HG03095 (cell line): ENCODE measurements around the gene UQCRC1.

Experiments used
- ATAC-seq: cut with Tn5 transposase; IDR thresholded peaks from one replicate; pipeline ENCODE4 v1.9.1; 2021; ENCODE audit warnings: moderate library complexity; ENCODE audit not compliant: unreplicated experiment

The UQCRC1 gene

DNA sequence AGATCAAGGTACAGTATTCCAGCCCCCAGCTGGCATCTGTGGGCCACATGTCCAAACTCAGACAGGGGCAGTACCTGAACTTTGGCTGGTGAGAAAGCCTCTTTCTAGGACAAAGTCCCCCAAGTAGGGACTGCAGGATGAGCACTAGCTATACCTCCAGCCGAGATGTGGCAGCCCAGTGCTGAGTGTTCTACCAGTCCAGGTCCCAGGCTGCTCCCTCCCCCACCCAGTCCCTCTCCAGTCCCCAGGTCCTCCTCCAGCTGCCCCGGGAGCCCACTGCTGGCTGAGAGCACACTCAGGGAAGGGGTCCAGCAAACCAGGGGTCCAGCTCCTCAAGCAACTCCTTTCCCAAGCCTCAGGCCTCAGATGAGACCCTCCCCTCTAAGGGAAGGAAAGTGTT is 24.3 kb upstream of the UQCRC1 start:
- no peak for ATAC-seq

DNA sequence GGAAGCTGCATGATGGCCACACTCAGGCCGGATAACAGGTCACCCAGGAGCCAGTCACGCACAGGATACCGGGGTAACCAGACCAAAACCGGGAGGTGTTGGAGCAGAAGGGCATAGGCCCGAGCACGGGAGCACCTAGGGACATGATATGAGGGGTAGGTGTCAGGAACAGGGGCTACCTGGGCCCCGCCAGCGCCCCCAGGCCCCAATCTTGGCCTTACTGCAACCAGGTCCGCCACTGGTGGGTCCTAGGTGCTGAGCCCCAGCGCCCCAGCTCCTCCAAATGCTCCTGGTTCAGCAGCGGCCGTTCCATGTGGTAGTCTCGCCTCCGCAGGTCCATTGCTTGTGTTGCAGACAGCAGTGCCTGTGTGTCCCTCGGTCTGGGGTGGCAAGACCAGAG is 23.8 kb upstream of the UQCRC1 start:
- no peak for ATAC-seq

DNA sequence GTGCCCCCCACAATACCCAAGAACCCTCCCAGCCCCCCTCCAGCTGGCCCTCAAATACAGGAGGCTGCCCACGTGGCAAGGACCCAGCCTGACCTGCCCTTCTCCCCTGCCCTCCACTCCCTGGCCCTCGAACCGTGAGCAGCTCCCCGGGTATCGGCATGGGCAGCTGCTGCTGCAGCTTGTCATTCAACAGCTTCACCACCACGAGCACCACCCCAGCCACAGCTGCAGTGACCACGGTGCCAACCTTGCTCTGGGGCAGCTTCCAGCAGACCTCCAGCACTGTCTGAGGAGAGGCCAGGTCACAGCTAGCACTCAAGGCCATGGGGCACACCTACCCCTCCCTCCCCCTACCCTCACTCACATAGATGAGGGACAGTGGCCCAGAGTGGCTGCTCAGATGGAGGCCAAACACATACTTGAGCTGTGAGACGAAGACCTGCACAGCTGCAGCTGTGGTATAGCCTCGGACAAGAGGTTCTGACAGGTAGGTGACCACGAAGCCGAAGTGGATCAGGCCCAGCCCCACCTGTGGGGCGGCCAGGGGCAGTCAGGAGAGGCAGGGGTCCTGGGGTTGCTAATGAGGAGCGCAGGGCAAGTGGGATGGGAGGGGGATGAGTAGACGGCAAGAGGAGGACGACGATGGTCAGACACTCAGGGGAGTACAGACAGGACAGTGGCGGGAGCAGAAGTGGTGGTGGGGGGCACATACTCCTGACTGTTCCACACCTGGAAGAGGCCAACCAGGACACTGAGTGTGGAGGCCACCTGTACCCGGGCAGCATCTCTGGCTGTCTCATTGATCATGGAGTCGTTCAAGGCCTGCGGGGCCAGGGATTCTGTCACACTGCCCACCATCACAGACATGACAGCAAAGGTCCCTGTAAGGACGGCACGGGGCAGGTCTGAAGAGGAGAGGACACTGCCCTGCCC is 22.3 kb upstream of the UQCRC1 start:
- no peak for ATAC-seq

DNA sequence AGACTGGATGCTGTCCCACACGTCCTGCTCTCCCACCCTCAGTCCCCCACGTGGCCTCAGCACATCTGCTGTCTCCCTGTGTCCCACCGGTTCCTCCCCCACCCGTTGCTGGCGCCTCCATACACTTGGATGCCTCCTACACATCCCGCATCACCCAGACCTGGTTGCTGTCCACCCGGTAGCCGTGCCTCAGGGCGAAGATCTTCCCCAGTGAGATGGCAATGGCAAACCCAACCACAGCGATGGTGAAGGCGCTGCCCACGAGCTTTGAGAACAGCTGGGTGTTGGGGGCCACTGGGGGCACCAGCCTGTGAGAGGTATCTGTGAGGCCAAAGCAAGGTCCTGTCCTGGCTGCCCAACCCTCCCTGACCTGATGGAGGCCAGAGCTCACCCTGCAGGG is 21.4 kb upstream of the UQCRC1 start:
- no peak for ATAC-seq

DNA sequence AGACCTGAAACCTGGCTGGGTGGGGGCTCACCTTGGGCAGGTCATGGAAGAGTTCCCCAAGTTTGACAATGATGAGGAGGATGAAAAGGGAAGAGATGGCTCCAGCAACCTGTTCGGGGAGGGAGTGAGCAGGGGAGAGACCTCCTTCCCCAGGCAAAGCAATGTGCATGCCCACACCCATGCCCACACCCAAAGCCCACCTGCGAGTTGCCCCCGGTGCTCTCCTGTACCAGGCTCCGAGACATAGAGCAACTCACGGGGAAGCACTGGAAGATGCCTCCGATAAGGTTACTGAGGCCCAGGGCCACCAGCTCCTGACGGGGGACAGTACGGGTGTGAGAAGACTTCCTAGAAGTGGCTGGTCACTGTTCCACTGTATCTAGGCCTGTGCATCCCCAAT is 21.0 kb upstream of the UQCRC1 start:
- ATAC-seq = no peak

DNA sequence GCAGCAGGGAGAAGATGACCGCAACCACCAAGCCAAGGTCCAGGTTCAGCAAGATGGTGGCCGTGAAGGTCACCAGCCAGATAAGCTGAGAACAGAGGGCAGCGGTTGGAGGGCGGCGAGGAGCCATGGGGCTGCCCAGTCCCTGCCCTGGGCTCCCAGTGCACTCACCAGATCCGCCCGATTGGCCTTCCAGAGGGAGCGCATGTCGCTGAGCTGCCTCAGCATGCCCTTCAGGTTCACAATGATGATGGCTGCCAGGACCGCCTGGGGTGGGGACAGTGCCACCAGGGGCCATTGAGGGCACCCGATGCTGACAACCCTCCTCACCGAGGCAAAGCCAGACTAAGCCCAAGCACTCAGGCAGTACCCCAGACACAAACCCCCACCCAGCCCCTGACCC is 20.4 kb upstream of the UQCRC1 start:
- ATAC-seq = no peak

DNA sequence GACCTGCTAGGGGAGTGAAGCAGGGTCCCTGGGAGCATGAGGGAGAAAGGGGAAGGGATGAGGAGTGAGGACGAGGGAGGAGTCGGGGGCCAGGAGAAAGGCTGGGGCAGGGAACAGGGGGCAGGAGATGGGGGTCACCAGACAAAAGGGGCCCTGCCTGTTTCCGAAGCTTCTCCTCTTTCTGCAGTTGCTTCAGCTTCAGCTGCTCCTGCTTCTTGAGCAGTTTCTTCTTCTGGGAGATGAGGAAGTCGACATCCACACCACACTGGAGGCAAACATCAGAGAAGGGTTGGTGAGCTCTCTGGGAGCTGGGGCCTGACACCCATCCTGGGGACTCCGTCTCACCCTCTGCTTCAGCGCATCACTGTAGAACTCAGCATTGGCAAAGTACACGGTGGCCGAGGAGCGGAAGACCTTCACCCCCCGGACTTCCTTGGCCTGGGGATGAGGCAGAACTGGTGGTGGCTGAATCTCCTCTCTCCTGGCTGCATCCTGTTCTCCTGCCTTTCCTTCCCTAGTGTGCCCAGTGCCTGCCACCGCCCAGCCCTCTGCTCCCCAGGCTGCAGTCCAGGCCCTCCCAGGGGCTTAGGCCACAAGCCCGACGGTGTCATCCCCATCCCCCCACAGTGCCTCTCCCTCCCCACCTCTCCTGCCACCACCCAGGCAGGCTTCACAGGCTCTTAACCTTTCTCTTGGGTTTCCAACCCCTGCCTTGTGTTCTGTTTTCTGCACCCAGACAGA is 19.0 kb upstream of the UQCRC1 start:
- no peak for ATAC-seq

DNA sequence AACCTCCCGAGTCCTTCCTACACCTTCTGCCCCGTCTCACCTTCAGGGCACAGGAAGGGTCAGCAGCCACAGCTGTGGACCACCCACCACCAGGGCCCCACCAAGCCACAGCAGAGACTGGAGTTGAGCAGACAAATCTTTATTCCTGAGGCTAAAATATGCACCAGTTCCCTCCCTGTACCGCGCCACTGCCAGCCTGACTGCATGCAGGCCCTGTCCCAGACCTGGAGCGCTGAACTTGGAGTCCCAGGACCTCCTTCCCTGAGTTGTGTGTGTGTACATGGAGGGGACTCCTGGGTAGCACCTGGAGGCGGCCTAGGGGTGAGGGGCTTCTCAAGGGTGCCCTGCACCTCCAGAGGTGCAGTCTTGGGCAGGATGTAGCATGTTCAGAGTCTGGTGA is 16.2 kb upstream of the UQCRC1 start:
- no peak for ATAC-seq

DNA sequence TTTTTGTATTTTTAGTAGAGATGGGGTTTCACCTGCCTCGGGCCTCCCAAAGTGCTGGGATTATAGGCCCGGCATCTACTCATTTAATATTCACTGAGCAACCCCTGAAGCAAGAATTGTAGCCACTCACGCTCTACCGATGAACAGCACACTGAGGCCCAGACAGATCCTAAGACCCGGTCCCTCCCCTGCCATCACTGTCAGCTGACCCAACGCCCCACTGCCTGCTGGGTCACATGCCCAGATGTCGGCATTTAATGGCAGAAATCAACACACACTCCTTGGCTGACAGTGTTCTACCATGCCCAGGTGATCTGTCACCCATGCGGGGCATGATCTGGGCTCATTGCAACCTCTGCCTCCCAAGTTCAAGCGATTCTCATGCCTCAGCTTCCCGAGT is 15.3 kb upstream of the UQCRC1 start:
- ATAC-seq = no peak

DNA sequence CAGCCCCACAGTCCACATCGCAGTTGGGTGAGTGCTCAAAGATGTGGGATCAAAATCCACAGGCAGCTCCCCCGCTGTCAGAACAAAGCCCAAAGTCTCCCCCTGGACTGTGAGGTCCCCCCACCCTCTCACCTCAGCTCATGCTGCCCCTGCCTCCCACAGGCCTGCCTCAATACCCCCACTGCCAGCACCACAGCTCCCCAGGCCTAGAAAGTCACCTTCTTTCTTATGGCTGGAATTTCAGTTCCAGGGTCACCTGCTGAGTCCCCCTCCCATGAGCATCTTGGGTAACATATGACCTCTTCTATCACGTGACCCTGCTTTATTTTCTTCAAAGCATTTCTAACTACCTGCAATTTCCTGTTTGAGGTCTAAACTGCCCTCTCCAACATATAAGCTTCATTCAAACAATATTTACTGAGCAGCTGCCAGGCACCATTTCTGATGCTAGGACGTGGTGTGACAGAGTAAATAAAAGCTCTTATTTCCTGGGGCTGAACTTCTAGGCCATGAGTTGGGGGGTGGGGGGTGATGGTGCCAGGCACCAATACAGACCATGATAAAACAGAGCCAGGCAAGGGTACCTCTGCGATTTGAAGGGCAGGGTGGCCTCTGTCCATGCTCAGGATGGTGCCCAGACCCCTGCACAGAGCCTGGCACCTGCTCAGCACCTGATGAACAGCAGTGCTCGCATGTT is 14.6 kb upstream of the UQCRC1 start:
- no peak for ATAC-seq

DNA sequence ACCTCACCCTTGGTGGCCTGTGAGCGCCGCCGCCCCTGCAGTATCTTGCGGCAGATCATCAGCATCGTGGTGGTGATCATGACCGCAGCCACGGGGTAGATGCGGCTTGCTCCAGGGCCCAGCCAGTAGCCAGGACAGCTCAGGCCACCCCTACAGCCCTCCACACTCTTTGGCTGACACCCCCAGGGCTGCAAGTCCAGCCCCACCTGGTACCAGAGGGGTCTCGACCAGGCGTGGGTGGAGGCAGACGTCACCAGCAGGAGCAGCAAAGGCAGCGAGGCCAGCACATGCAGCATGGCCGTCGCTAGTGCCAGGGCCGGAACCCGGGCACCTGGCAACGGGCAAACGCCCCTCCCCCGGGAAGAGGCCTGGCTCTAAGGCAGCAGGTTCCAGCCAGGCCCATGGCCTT is 12.0 kb upstream of the UQCRC1 start, which contains the start of gene TMEM89:
Gene TMEM89, minus strand, starts transcription at position 309 of the 409 bp plus-strand sequence. Its CDS starts 13 bp downstream, at position 296.
- ATAC-seq = no peak

DNA sequence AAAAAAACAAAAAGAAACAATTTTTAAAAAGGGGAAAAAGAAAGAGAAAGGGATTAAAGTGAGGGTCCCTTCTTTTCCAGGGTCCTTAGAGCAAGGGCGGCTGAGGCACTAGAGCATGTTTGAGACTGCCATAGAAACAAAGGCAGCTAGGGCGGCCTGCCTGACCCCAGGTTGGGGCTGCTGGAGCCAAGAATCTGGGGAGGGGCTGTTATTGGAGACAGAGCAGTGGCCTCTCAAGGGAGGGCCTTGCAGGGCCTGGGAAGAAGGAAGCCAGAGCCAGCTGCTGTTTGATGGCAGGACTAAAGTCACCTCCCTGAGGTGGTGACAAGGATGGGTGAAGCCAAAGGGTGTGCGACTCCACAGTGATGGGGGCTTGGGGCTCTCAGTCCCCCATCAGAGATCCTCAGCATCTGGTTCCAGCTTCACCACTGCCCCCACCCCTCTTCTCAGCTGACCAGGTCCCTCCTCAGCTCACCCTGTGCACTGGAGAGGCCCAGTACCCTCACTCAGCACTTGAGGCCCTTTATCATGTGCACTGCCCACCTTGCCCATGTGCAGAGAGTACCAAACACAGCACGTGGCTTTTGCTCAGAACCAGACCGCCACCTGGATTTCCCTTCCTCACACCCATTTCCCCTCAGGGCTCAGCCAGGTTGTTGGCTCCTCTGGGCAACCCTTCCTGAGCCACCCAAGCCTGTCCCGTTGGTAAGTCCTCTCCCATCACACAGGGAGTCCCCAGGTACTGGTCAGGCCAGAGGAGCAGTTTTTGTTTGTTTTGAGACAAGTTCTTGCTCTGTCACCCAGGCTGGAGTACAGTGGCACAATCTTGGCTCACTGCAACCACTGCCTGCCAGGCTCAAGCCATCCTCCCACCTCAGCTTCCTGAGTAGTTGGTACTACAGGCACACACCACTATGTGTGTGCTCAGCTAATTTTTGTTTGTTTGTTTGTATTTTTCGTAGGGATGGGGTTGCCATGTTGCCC is 10.4 kb upstream of the UQCRC1 start:
- no peak for ATAC-seq

DNA sequence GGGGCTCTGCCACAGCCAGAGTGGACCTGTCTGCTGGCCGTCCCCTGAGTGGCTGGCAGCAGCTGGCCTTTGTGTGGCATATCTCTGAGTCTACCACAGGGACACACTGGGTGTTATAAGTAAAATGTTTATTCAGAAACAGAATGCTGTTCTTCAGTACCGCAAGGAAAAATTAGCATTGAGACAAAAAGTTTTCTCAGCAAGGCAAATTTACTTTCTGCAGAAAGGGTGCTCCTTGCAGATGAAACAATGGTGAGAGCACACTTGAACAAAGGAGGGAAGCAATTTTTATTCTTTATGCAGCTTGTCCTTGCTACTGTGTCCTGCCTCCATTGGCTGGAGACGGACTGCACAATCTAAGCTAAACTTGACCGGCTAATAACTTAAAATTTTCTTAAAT is 8.1 kb upstream of the UQCRC1 start:
- no peak for ATAC-seq

DNA sequence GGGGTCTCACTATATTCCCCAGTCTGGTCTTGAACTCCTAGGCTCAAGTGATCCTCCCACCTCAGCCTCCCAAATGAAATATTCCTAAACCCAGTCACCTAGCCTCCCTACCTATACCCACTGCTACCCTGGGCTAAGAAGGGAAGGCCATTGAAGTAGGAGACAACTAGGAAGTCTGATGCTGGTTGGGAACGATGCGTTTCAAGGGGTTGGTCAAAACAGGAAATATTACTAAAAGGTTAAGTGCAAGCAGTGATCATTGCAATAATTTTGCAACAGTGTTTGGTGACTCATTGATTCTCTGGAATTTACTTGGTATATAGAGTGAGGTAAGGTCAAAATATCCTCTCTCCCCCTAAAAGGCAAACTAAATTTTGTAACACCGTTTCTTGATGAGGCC is 4.6 kb upstream of the UQCRC1 start:
- no peak for ATAC-seq

DNA sequence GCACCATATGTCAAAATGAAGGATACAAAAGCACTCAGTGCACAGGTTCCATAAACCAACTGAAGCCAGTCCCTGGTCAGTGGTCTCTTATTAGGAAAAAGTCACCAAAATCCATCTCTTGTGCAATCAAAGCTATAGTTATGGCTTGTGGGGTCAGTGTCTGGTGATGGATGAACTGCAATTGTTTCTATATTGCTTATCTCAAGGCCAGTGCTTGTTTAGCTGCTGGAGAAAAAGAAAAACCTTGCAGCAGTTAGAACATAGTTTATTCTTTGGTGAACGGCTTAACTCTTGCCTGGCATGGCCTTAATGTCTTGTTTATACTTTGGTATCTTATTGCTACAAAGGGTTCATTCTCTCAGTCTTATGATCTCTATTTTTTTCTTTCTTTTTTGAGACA is 2.9 kb upstream of the UQCRC1 start:
- no peak for ATAC-seq

DNA sequence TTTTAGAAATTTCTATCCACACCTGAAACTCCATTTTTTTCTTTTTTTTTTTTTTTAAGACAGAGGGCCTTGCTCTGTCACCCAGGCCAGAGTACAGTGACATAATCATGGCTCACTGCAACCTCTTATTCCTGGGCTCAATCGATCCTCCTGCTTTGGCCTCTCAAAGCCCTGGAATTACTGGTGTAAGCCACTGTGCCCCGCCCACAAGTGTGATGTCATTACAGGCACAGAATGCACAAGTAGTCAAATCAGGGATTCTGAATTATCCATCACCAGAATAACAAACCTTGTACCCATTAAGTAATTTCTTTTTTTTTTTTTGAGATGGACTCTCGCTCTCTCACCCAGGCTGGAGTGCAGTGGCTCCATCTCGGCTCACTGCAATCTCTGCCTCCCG is 1.9 kb downstream of the UQCRC1 start:
- no peak for ATAC-seq

DNA sequence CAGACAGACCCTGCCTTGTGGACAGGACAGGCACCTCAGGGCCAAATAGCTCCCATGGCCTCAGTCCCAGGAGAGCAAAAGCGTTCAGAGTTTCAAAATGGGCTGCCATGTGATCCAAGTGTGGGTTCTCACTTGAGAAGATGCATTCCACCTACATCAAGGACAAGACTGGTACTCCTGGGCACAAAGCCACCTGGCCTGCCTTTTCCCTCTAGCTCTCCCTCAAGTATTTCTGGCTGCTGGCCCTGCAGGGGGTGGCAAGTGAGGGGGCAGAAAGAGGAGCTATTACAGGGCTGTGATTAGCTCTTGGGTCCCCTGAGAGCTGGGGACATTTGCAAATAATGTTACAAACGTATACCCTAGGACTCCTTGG is 7.8 kb downstream of the UQCRC1 start:
- no peak for ATAC-seq

DNA sequence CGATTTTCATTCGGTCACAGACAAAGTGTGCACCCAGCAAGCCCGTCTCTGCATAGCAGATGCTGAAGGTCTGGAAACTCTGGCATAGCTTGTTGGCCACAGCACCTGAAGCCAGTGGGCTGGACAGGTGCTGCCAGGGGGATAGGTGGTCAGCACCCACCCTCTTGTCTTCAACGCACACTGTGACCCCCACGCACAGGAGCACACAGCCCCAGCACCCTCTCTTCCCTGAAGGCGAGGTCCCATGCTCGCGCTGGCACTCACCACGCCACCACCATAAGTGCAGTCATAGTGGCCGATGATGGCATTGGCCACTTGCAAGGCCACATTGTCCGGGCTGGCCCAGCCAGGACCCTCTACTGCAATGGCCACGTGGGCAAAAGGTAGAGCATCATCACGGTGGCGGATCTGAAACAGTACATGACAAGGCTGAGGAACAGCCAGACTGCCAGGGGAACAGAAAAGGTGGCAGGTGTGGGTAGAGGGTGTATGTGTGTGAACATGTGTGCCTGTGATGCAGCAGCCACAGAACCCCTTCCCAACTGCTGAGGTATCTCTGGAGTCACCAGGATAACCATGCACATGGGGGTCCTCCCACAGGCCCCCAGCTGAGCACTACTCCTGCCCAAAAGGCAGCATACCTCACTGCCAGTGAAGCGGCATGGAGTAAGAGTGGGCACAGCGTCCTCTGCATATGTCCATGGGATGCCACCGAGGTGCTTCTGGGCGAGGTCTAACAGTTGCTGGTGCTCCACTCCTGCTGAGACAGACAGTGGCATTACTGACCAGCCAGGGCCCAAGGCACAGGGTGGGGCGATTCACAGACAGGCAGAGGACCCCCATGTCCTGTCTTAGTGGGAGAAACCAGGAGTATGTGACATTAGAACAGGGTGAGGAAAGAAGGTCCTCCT is 8.5 kb downstream of the UQCRC1 start:
- ATAC-seq = no peak

DNA sequence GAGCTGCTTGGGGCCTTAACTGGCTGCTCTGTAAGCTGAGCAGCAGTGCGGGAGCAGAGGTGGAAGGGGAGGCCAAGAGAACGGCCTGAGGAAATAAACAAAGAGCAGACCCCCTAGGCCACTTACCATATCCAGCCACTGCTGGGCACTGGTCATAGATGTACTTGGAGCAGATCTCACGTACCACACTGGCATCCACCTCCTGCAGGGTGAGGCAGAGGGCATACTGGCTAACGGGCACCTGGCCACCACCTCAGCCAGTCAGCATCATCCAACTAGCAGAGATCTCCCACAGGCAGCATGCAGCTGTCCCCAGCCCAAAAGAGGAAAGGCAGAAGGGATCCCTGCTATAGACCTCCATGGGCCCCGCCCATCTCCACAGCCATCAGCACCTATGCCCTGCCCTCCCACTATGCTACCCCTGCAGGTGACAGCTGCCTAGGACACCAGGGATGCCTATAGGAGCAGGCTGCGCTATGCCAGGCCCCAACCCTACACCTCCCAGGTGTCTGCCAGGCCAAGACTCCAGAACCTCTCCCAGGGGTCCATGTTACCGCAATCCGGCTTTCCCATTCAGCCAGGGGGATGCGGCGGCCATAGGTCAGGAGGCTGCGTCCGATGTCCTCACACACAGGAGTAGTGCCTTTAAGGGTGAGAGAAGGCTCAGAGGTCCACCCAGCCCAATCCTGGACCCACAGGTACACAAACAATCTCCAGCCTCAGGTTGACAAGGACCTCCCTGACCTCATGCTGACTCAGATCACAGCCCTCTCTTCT is 9.7 kb downstream of the UQCRC1 start:
- no peak for ATAC-seq
